AG09319 (cell line): ENCODE results near the gene SHC4.

Experiments
- DNase-seq: peaks from one replicate; pipeline ENCODE4 v3.0.0-alpha.2; 2010; ENCODE audit warnings: low read depth; ENCODE audit errors: extremely low read depth
- TF ChIP-seq, protein P1 (sequence below): IDR thresholded peaks from 2 replicates; pipeline ENCODE4 v1.5.1; 2011; ENCODE audit warnings: low read depth, mild to moderate bottlenecking, inconsistent platforms, low read length, moderate library complexity

The SHC4 gene

DNA sequence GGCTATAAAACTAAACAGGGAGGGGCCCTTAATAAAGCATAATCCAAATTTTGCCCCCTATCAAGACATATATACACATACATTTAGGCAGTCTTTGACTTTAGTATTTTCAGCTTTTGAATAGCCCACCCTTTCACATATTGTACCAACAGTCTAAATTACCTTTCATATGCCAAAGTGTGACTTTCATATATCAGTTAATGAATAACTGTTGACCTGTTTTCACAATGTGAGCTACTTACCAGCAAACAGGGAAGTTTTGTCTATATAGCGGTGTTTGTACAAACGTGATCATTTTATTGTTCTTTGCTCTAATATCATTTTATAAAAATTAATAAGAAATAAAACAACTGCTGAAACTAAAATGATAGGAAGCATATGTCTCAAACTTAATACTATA lies 180.8 kb downstream of the SHC4 start:
- DNase-seq = no peak
- TF ChIP-seq, protein P1, sequence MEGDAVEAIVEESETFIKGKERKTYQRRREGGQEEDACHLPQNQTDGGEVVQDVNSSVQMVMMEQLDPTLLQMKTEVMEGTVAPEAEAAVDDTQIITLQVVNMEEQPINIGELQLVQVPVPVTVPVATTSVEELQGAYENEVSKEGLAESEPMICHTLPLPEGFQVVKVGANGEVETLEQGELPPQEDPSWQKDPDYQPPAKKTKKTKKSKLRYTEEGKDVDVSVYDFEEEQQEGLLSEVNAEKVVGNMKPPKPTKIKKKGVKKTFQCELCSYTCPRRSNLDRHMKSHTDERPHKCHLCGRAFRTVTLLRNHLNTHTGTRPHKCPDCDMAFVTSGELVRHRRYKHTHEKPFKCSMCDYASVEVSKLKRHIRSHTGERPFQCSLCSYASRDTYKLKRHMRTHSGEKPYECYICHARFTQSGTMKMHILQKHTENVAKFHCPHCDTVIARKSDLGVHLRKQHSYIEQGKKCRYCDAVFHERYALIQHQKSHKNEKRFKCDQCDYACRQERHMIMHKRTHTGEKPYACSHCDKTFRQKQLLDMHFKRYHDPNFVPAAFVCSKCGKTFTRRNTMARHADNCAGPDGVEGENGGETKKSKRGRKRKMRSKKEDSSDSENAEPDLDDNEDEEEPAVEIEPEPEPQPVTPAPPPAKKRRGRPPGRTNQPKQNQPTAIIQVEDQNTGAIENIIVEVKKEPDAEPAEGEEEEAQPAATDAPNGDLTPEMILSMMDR = no peak

DNA sequence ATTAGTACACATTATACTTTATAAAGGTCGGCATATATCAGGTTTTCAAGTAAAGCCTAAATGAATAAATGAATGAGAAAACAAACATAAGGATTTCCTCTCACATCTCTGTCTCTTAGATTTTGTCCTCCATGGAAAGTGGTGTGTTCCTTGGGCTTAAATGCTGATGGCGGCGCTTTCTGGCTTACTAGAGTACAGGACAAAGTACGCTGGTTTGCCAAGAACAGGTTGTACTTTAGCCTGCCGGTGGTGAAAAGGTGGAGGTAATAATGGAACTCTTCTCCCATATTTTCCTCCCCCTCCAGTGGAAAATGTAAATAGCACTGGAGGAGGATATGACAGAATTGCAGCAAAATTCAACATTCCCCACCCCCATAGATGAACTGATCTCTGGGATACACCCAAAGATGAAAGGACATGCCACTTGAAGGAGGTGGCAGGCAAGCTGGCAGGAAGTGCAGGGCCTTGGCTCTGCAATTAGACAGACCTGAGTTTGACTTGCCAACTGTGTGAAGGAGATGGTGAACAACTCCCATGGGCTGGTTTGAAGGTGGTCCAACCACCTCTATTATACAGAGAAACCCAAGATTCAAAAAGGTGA lies 182.1 kb downstream of the SHC4 start:
- TF ChIP-seq, protein P1 = no peak
- no peak for DNase-seq

DNA sequence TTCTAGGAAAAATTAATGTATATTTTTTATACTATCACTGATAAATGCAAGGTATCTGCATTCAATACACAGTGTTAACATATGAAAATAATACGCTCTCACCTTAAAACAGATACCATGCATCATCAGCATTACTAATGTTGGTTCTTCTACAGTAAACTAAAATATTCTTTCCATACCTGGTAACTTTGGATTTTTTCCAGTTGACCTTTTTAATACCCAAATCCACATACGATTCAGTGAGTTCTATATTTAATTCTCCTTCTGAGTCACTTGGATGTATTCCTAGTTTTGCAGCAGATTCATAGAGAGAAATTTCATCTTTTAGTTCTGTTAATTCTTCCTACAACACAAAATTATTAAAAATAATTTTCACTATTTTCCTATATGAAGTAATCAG lies 182.7 kb downstream of the SHC4 start:
- TF ChIP-seq, protein P1 = no peak

DNA sequence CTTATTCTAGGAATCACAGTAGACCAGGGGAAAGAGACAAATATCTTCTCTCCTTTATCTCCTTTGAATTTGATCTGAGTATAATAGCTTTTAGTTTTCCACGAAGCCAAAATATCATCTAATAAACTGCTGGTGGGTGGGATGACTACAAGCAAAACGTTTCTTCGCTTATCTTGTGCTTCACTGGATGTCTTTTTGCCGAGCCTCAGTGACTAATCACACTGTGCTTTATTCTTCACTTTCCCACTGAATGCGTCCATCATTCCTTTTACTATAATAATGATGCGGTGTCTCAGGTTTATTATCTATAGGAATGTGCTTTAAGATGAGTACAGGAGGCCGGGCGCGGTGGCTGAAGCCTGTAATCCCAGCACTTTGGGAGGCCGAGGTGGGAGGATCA lies 185.4 kb downstream of the SHC4 start:
- TF ChIP-seq, protein P1 = no peak

More for the DNA sequence above, 182.7 kb downstream of the SHC4 start:
- DNase-seq = no peak

DNA sequence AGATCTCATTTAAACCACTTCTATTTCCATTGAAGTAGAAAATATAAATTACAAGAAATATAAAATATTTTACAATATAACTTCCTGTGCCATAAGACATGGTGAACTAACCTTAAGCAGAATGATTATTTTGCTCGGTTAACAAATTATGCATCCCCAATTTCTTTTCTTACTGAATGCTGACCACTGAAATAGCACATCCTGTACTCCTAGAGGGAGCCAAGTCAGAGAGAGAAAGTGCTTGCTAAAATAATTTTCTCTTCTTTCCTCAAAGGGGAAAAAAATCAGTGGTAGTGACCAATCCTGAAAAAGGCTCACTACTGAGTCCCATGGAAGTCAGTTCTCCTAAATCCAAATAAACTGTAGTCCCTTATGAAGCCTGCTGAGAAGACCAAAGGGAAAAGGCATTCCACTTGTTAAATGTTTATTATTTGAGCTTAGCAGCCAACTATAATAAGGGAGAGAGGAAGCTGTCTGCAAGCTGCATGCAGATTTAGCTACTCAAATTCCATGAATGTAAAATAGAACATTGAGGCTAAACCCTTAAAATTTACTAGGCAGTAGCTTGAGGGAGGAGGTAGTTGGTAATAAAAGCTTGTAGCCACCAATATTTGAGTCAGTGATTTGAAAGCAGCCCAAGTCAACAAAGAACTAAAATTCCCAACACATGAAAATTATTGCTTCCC lies 185.9 kb downstream of the SHC4 start:
- DNase-seq = no peak
- TF ChIP-seq, protein P1 = no peak

More for the DNA sequence above, 185.4 kb downstream of the SHC4 start:
- DNase-seq = no peak

DNA sequence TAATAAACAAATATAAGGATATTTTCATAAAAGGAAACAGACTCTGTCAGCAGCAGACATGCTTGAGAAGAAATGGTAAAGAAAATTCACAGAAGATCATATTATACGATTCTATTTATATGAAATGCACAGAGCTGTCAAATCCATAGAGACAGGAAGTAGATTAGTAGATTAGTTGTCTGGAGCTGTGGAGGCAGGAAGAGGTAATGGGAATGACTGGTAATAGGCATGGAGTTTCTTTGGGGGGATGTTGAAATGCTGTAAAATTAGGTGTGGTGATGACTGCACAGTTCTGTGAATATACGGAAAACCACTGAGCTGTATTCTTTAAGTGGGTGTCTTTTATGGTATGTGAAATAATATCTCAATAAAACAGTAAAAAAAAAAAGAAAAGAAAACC lies 188.2 kb downstream of the SHC4 start:
- TF ChIP-seq, protein P1 = no peak
- no peak for DNase-seq

DNA sequence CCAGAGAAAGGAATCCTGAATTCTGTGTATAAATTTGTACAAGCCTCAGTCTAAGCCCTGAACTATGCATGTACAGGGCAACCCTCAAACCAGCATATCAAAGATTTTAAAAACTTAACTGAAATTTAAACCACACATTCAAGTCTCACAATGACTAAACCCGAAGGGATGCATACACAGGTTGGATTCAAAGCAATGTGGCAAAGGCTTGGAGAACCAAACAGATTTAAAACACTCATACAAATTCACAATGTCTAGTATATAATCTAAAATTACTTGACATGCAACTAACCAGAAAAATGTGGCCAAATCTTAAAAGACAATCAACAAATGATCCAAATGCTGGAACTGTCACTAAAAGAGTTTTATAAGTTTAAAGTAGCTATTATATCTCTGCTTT lies 189.2 kb downstream of the SHC4 start:
- TF ChIP-seq, protein P1 = no peak
- DNase-seq = no peak
